GM23338 (cell line): ENCODE results near the gene AFM. TPM values are rescaled to one million over a fixed set of nuclear protein-coding genes. Genes with fewer than 3 reads are reported as not detected.
A peak's percentile ranks its signal among the peaks of the same experiment; 100 is the strongest.

Experiments used
- ATAC-seq: fragments of 200-7000 bp; cut with Tn5 transposase; 3 replicates; pipeline ENCODE4 v1.9.1; 2020
- DNase-seq: peaks from one replicate; pipeline ENCODE4 v3.0.0-alpha.2; 2015; ENCODE audit warnings: low spot score
- H2AFZ ChIP-seq: fragments of 200-600 bp; sonication (generic); 2 replicates; pipeline ENCODE4 v1.8.0; 2016; ENCODE audit warnings: antibody characterized with exemption, mild to moderate bottlenecking, moderate library complexity
- H3F3A ChIP-seq: fragments of 200-600 bp; sonication (generic); replicated peaks from 2 replicates; pipeline ENCODE4 v1.8.0; 2017; ENCODE audit warnings: antibody characterized with exemption, mixed run types, low read depth
- H3K27ac ChIP-seq: fragments of 200-600 bp; sonication (generic); 2 replicates; pipeline ENCODE4 v1.6.1; 2016; ENCODE audit warnings: low read depth
- H3K27me3 ChIP-seq: fragments of 200-600 bp; sonication (generic); 2 replicates; pipeline ENCODE4 v1.8.0; 2016; ENCODE audit warnings: mild to moderate bottlenecking, mixed run types, moderate library complexity; ENCODE audit not compliant: insufficient read depth
- H3K36me3 ChIP-seq: fragments of 200-600 bp; sonication (generic); 2 replicates; pipeline ENCODE4 v1.8.0; 2016; ENCODE audit warnings: mild to moderate bottlenecking; ENCODE audit not compliant: insufficient read depth
- H3K4me1 ChIP-seq: fragments of 200-600 bp; sonication (generic); 2 replicates; pipeline ENCODE4 v1.8.0; 2016; ENCODE audit warnings: mild to moderate bottlenecking, moderate library complexity; ENCODE audit not compliant: insufficient read depth
- H3K4me2 ChIP-seq: fragments of 200-600 bp; sonication (generic); 2 replicates; pipeline ENCODE4 v1.7.1; 2017; ENCODE audit warnings: mixed run types
- H3K4me3 ChIP-seq: fragments of 200-600 bp; sonication (generic); 2 replicates; pipeline ENCODE4 v1.6.1; 2016; ENCODE audit warnings: mixed run types
- H3K79me2 ChIP-seq: fragments of 200-600 bp; sonication (generic); replicated peaks from 2 replicates; pipeline ENCODE4 v1.8.0; 2017; ENCODE audit warnings: mild to moderate bottlenecking; ENCODE audit not compliant: insufficient read depth
- H3K9me2 ChIP-seq: fragments of 200-600 bp; sonication (generic); 2 replicates; pipeline ENCODE4 v1.8.0; 2017; ENCODE audit not compliant: insufficient read depth
- H4K20me1 ChIP-seq: fragments of 200-600 bp; sonication (generic); replicated peaks from 2 replicates; pipeline ENCODE4 v1.8.0; 2017; ENCODE audit warnings: mild to moderate bottlenecking; ENCODE audit not compliant: insufficient read depth
- H3K27ac Mint-ChIP-seq: 2 replicates; pipeline ENCODE4 v1.8.0; 2020; ENCODE audit warnings: inconsistent platforms, mild to moderate bottlenecking, moderate library complexity, mixed read lengths
- H3K27me3 Mint-ChIP-seq: 3 replicates; pipeline ENCODE4 v1.8.0; 2022; ENCODE audit warnings: low read depth, mild to moderate bottlenecking, moderate library complexity, mixed read lengths, inconsistent platforms; ENCODE audit not compliant: insufficient read depth, poor library complexity
- H3K36me3 Mint-ChIP-seq: 3 replicates; pipeline ENCODE4 v1.8.0; 2021; ENCODE audit warnings: low read depth, mild to moderate bottlenecking, inconsistent platforms, moderate library complexity, mixed read lengths
- H3K4me1 Mint-ChIP-seq: 3 replicates; pipeline ENCODE4 v1.8.0; 2020; ENCODE audit warnings: mild to moderate bottlenecking, inconsistent platforms, mixed read lengths
- H3K4me3 Mint-ChIP-seq: 3 replicates; pipeline ENCODE4 v1.8.0; 2021; ENCODE audit warnings: moderate library complexity, mild to moderate bottlenecking, inconsistent platforms, mixed read lengths
- H3K9me3 Mint-ChIP-seq: 3 replicates; pipeline ENCODE4 v1.8.0; 2020; ENCODE audit warnings: moderate library complexity, mild to moderate bottlenecking, inconsistent platforms, mixed read lengths
- CREB1 ChIP-seq: fragments of 250-450 bp; sonication (Bioruptor Pico); IDR thresholded peaks from 2 replicates; pipeline ENCODE4 v1.5.0; 2020; ENCODE audit warnings: low read depth, mild to moderate bottlenecking, moderate library complexity
- CTCF ChIP-seq, 2 experiments: fragments of 200-600 bp in 1 of 2; sonication (generic) in 1 of 2; conservative IDR thresholded peaks; 2 replicates each; pipeline versions ENCODE4 v1.5.1 to v1.6.1; 2016 to 2017; ENCODE audit warnings: antibody characterized with exemption in 2 of 2, low read depth in 2 of 2, mild to moderate bottlenecking in 2 of 2, moderate library complexity in 1 of 2
- EZH2phosphoT487 ChIP-seq: fragments of 200-600 bp; sonication (generic); IDR thresholded peaks from one replicate; pipeline ENCODE4 v1.8.1; 2018; ENCODE audit warnings: antibody characterized with exemption; ENCODE audit not compliant: unreplicated experiment
- JUNB ChIP-seq: IDR thresholded peaks from one replicate; pipeline ENCODE4 v1.6.1; 2016; ENCODE audit warnings: antibody characterized with exemption; ENCODE audit not compliant: unreplicated experiment
- NANOG ChIP-seq: IDR thresholded peaks from 2 replicates; pipeline ENCODE4 v1.6.1; 2016; ENCODE audit warnings: antibody characterized with exemption, borderline replicate concordance
- POLR2AphosphoS5 ChIP-seq: IDR thresholded peaks from 2 replicates; pipeline ENCODE4 v1.6.1; 2016; ENCODE audit warnings: antibody characterized with exemption, low read depth
- STAT1 ChIP-seq: IDR thresholded peaks from one replicate; pipeline ENCODE4 v1.6.1; 2016; ENCODE audit warnings: antibody characterized with exemption; ENCODE audit not compliant: unreplicated experiment
- ZNF114 ChIP-seq: fragments of 250-450 bp; sonication (Bioruptor Pico); IDR thresholded peaks from 2 replicates; pipeline ENCODE4 v1.5.0; 2020; ENCODE audit warnings: mild to moderate bottlenecking, moderate library complexity
- ZNF331 ChIP-seq: fragments of 250-450 bp; sonication (Bioruptor Pico); IDR thresholded peaks from 2 replicates; pipeline ENCODE4 v1.5.0; 2020; ENCODE audit warnings: low read depth, mild to moderate bottlenecking, moderate library complexity
- polyA plus RNA-seq: library from polyadenylated mRNA; unstranded; fragments of >200 nt; fragmentation: Nextera tagmentation; extraction: Ambion mirVana; gene quantifications from 2 replicates; pipeline ENCODE4 v1.2.1, GENCODE V29; 2016
- total RNA-seq: library from RNA; depleted of rRNA; stranded (reverse); fragments of >200 nt; shearing (Covaris generic); gene quantifications from 2 replicates; pipeline ENCODE4 v1.2.3, GENCODE V29; 2014
- TF ChIP-seq, protein P1 (sequence below): IDR thresholded peaks from one replicate; pipeline ENCODE4 v1.6.1; 2018; ENCODE audit warnings: antibody characterized with exemption; ENCODE audit not compliant: unreplicated experiment
- TF ChIP-seq, protein P2 (sequence below): IDR thresholded peaks from 2 replicates; pipeline ENCODE4 v1.6.1; 2016; ENCODE audit warnings: antibody characterized with exemption

Gene AFM
- total and polyA plus RNA-seq, 2 experiments from 2014 or later = not detected

- no peaks in the 10 kb centered on the region for H4K20me1 ChIP-seq
- no peaks in the 10 kb centered on the region for H3K27me3 Mint-ChIP-seq
- H3K27ac Mint-ChIP-seq = no peak overlapping the region
- no peaks in the 10 kb centered on the region for H3K27me3 ChIP-seq
- H3K79me2 ChIP-seq = no peaks in the 10 kb centered on the region
- no peaks in the 10 kb centered on the region for H3K36me3 ChIP-seq
- ATAC-seq (no peak), DNase-seq (no peak)
- H3F3A ChIP-seq = no peaks in the 10 kb centered on the region
- TF ChIP-seq, protein P1, sequence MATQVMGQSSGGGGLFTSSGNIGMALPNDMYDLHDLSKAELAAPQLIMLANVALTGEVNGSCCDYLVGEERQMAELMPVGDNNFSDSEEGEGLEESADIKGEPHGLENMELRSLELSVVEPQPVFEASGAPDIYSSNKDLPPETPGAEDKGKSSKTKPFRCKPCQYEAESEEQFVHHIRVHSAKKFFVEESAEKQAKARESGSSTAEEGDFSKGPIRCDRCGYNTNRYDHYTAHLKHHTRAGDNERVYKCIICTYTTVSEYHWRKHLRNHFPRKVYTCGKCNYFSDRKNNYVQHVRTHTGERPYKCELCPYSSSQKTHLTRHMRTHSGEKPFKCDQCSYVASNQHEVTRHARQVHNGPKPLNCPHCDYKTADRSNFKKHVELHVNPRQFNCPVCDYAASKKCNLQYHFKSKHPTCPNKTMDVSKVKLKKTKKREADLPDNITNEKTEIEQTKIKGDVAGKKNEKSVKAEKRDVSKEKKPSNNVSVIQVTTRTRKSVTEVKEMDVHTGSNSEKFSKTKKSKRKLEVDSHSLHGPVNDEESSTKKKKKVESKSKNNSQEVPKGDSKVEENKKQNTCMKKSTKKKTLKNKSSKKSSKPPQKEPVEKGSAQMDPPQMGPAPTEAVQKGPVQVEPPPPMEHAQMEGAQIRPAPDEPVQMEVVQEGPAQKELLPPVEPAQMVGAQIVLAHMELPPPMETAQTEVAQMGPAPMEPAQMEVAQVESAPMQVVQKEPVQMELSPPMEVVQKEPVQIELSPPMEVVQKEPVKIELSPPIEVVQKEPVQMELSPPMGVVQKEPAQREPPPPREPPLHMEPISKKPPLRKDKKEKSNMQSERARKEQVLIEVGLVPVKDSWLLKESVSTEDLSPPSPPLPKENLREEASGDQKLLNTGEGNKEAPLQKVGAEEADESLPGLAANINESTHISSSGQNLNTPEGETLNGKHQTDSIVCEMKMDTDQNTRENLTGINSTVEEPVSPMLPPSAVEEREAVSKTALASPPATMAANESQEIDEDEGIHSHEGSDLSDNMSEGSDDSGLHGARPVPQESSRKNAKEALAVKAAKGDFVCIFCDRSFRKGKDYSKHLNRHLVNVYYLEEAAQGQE = no peak
- TF ChIP-seq, protein P2, sequence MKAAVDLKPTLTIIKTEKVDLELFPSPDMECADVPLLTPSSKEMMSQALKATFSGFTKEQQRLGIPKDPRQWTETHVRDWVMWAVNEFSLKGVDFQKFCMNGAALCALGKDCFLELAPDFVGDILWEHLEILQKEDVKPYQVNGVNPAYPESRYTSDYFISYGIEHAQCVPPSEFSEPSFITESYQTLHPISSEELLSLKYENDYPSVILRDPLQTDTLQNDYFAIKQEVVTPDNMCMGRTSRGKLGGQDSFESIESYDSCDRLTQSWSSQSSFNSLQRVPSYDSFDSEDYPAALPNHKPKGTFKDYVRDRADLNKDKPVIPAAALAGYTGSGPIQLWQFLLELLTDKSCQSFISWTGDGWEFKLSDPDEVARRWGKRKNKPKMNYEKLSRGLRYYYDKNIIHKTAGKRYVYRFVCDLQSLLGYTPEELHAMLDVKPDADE = no peak
- TF ChIP-seq JUNB = no peak
- H3K4me1 Mint-ChIP-seq = no peaks in the 10 kb centered on the region
- H3K4me2 ChIP-seq = no peak overlapping the region
- peaks cover 4% of the 10 kb centered on the region; the same call in 1 of the 3 replicates for H3K36me3 Mint-ChIP-seq
- H3K27ac ChIP-seq = no peak overlapping the region
- no peaks in the 10 kb centered on the region for H3K9me2 ChIP-seq
- no peak overlapping the region for H3K4me3 ChIP-seq
- H3K4me1 ChIP-seq = no peaks in the 10 kb centered on the region
- H3K4me3 Mint-ChIP-seq = no peak overlapping the region
- peak overlapping the region; percentile 44 for H2AFZ ChIP-seq
- peaks cover 7% of the 10 kb centered on the region; the same call in 2 of the 3 replicates for H3K9me3 Mint-ChIP-seq
Observed at GRCh38 chr4:73539386-73539785, 57.8 kb downstream of the AFM start.

- no peaks in the 10 kb centered on the region for H3K9me2 ChIP-seq
- no peaks in the 10 kb centered on the region for H3K4me1 Mint-ChIP-seq
- peaks cover 7% of the 10 kb centered on the region; the same call in 2 of the 3 replicates for H3K9me3 Mint-ChIP-seq
- H3K4me3 Mint-ChIP-seq = no peak overlapping the region
- DNase-seq (no peak), ATAC-seq (no peak)
- no peaks in the 10 kb centered on the region for H3F3A ChIP-seq
- H3K27me3 Mint-ChIP-seq = no peaks in the 10 kb centered on the region
- no peaks in the 10 kb centered on the region for H3K27me3 ChIP-seq
- H2AFZ ChIP-seq = no peak overlapping the region
- H3K79me2 ChIP-seq = no peaks in the 10 kb centered on the region
- no peak overlapping the region for H3K4me2 ChIP-seq
- no peak overlapping the region for H3K4me3 ChIP-seq
- no peaks in the 10 kb centered on the region for H3K4me1 ChIP-seq
- H3K36me3 ChIP-seq = no peaks in the 10 kb centered on the region
- no peaks in the 10 kb centered on the region for H4K20me1 ChIP-seq
- no peak overlapping the region for H3K27ac Mint-ChIP-seq
- peaks cover 4% of the 10 kb centered on the region; the same call in 1 of the 3 replicates for H3K36me3 Mint-ChIP-seq
- H3K27ac ChIP-seq = no peak overlapping the region
- TF ChIP-seq JUNB = no peak
- no peak for TF ChIP-seq NANOG
- TF ChIP-seq, protein P2 = no peak
- no peak for TF ChIP-seq CREB1
- TF ChIP-seq ZNF114 (CRISPR knock-in tag) = no peak
- TF ChIP-seq EZH2phosphoT487 = no peak
- no peak for TF ChIP-seq POLR2AphosphoS5
- TF ChIP-seq ZNF331 (CRISPR knock-in tag) = no peak
- TF ChIP-seq STAT1 = no peak
- TF ChIP-seq CTCF (conservative IDR thresholded peaks at IDR 0.05; ENCODE audit: low read depth in 2 of 2) = no peak
Observed at GRCh38 chr4:73540826-73541225, 59.3 kb downstream of the AFM start.
